IPS DF 6.9 (cell line): Measurements from ENCODE around the gene IL31.

ENCODE experiments used
- DNase-seq: peaks from one replicate; pipeline ENCODE4 v3.0.0-alpha.2; 2013; ENCODE audit warnings: low read depth, low spot score
- H3K27ac ChIP-seq: one replicate; pipeline ENCODE4 v1.5.1; 2013; ENCODE audit warnings: low read length, control low read depth
- H3K27me3 ChIP-seq: 2 replicates; pipeline ENCODE4 v1.6.1; 2013; ENCODE audit warnings: mild to moderate bottlenecking, low read length; ENCODE audit not compliant: control insufficient read depth, insufficient read depth
- H3K36me3 ChIP-seq: 2 replicates; pipeline ENCODE4 v1.6.1; 2013; ENCODE audit warnings: low read length; ENCODE audit not compliant: control insufficient read depth, insufficient read depth
- H3K4me1 ChIP-seq: 2 replicates; pipeline ENCODE4 v1.6.1; 2013; ENCODE audit warnings: low read length; ENCODE audit not compliant: control insufficient read depth, insufficient read depth
- H3K4me3 ChIP-seq: 2 replicates; pipeline ENCODE4 v1.5.1; 2013; ENCODE audit warnings: mild to moderate bottlenecking, low read length
- H3K9me3 ChIP-seq: 2 replicates; pipeline ENCODE4 v1.6.1; 2013; ENCODE audit warnings: low read length, inconsistent platforms; ENCODE audit not compliant: control insufficient read depth, insufficient read depth
- WGBS: extraction: QIAGEN DNeasy Blood & Tissue Kit; methylation state at CpG from one replicate; pipeline ENCODE4 v1.1.7; 2013; ENCODE audit warnings: mixed read lengths, missing lambda C conversion rate; ENCODE audit not compliant: insufficient read length, insufficient coverage; 5-methylcytosine and 5-hydroxymethylcytosine counted together

Gene IL31

DNA sequence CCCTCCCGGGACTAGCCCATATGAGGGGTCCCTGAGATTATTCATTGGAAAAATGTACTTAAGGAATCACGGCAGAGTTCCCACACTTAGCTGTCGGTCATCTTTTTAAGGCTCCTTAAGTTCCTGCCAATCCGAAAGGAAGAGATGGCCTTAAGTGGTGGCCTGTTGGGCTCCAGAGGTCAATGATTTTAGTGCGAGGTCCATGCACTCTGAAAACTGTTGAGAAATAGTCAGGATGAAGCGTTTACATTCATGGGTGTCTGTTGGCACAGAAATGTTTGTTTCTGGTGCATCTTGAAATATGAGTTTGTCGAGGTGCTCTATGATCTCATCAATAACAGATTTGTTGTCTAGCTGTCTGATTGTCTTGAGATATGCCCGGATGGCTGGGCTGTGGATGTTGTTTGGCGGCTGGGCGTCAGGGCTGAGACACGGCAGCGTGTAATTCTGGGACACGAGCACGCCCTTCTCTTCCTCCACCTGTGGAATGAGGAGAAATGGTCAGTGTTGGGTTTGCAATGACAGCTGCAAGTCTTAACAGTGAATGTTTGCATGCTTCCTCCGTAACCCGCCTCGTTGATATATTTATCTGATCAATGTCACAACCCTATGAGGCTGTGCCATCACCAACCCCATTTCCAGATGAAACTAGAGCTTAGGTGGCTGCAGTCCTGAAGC lies 1.6 kb downstream of the IL31 start:
- no peaks in the 10 kb centered on the region for H3K36me3 ChIP-seq
- no peak overlapping the region for H3K27ac ChIP-seq
- H3K9me3 ChIP-seq = no peaks in the 10 kb centered on the region
- no peak for DNase-seq
- no peaks in the 10 kb centered on the region for H3K4me1 ChIP-seq
- no CpG with 5 or more reads among the region's 17 CpGs for whole genome bisulfite sequencing
- no peak overlapping the region for H3K4me3 ChIP-seq
- no peaks in the 10 kb centered on the region for H3K27me3 ChIP-seq

DNA sequence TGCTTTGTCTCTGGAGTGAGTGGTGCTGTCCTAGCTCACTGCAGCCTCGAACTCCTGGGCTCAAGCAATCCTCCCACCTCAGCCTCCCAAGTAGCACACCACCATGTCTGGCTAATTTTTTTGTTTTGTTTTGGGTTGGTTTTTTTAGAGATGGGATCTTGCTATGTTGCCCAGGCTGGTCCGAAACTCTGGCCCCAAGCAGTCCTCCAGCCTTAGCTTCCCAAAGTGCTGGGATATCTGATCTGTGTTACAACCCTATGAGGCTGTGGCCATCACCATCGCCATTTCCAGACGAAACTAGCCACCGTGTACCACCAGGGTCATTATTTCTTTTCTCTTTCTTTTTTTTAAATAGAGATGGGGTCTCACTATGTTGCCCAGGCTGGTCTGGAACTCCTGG lies 2.6 kb downstream of the IL31 start:
- Histone ChIP-seq H3K36me3 (no peaks in the 10 kb centered on the region), H3K27ac (no peak overlapping the region), H3K4me1 (no peaks in the 10 kb centered on the region), H3K4me3 (no peak overlapping the region), H3K27me3 (no peaks in the 10 kb centered on the region), H3K9me3 (no peaks in the 10 kb centered on the region)
- DNase-seq = no peak
- WGBS = no CpG with 5 or more reads among the region's 5 CpGs

DNA sequence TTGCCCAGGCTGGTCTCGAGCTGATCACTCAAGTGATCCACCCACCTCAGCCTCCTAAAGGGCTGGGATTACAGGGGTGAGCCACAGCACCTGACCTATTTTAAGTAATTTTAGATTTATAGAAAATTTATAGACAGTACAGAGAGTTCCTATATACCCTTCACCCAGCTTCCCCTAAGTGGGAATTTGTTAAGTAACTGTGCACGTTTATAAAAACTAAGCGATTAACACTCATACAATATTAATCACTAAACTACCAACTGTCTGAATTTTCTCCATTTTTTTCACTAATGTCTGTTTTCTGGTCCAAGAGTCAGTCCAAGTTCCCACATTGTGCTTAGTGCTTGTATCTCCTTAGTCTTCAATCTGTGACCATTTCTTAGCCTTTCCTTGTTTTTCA lies 5.5 kb downstream of the IL31 start:
- no peaks in the 10 kb centered on the region for H3K36me3 ChIP-seq
- no peak for DNase-seq
- H3K4me1 ChIP-seq = no peaks in the 10 kb centered on the region
- no peaks in the 10 kb centered on the region for H3K9me3 ChIP-seq
- H3K27me3 ChIP-seq = no peaks in the 10 kb centered on the region
- H3K27ac ChIP-seq = no peak overlapping the region
- WGBS = 100% methylated on average over 1 of the region's 3 CpGs
- H3K4me3 ChIP-seq = no peak overlapping the region

DNA sequence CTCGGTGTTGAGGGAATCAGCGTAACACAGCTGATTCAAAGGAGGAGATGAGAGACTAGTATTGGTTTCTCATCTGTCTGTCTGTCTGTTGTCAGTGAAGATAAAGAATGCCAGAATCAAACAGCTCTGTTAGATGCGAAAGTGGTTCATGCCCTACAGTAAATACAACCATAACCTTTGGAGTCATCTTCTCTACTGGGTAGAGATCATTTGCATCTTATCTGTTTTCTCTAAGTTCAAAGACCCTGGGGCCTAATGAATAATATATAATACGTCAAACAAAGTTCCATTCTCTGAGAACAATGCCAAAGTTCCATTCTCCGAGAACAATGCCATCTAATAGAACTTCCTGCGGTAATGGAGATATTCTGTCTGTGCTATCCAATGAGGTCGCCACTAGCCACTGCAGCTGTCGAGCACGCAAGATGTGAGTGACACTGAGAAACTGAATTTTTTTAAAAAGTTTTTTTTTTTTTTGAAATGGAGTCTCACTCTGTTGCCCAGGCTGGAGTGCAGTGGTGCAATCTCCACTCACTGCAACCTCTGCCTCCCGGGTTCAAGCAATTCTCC lies 6.6 kb downstream of the IL31 start:
- Histone ChIP-seq H3K27me3 (no peaks in the 10 kb centered on the region), H3K27ac (no peak overlapping the region), H3K4me3 (no peak overlapping the region), H3K36me3 (no peaks in the 10 kb centered on the region), H3K9me3 (no peaks in the 10 kb centered on the region), H3K4me1 (no peaks in the 10 kb centered on the region)
- no CpG with 5 or more reads among the region's 10 CpGs for WGBS
- DNase-seq = no peak

DNA sequence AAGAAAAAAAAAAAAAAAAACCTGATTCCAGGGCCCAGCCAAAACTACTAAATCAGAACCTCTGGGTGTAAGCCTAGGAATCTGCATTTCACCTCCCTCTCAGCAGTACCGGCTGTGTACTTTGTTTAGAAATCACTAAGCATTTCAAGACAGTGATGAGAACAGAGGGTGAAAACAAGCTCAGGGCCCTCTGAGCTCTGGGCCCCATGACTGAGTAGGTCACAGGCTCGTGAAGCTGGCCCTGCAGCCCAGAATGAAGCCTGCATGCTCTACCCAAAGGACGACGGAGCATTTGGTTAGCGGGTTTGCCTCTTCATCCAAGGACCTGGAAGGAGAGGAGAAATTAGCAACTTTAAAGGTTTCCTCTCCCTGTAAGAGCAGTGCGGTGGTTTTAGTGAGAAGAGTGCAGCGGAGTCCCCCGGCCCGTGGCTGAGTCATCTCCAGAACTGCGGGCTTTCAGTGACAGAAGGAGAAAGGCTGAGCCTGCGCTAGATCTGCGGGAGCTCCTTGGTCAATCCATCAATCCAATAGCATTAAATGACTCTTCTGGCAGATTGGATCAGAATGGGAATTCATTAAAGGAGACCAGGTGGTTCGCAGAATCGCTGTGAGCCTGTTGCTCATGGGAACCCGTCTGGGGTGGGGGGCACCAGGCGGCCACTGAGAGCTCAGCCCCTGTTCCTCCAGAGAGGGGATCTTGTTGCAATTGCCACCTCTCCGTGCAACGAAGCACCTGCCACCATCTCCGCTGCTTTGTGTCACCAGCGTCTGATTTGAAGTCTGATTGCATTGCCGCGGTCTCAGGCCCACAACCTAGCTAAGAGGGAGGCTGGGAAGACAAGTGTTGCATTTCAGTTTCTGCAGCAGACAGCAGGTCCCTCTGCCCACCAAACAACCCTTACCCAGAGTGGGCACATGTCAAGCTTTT lies 7.3 kb downstream of the IL31 start:
- Histone ChIP-seq H3K27me3 (no peaks in the 10 kb centered on the region), H3K4me3 (no peak overlapping the region), H3K36me3 (no peaks in the 10 kb centered on the region), H3K4me1 (no peaks in the 10 kb centered on the region), H3K27ac (no peak overlapping the region), H3K9me3 (no peaks in the 10 kb centered on the region)
- no peak for DNase-seq
- no CpG with 5 or more reads among the region's 22 CpGs for WGBS

DNA sequence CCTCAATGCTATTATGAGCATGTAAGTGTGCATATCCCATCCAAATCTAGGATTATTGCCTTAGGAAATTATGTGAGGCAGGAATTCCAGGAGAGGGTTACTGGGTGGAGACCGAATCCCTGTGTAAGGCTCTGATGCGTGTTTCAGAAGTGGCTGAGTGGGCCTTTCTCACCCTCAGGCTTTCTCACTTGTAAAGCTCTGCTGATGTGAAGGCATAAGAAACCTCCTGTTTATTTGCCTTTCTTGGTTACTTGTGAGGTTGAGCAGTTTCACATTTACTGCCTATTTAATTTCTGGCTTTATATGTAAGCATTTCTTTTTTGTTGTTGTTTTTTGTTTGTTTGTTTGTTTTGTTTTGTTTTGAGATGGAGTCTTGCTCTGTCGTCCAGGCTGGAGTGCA lies 11.0 kb downstream of the IL31 start:
- Histone ChIP-seq H3K27me3 (no peaks in the 10 kb centered on the region), H3K9me3 (no peaks in the 10 kb centered on the region), H3K36me3 (no peaks in the 10 kb centered on the region), H3K4me3 (no peak overlapping the region), H3K4me1 (no peaks in the 10 kb centered on the region), H3K27ac (no peak overlapping the region)
- DNase-seq = no peak
- no CpG with 5 or more reads among the region's 3 CpGs for WGBS

DNA sequence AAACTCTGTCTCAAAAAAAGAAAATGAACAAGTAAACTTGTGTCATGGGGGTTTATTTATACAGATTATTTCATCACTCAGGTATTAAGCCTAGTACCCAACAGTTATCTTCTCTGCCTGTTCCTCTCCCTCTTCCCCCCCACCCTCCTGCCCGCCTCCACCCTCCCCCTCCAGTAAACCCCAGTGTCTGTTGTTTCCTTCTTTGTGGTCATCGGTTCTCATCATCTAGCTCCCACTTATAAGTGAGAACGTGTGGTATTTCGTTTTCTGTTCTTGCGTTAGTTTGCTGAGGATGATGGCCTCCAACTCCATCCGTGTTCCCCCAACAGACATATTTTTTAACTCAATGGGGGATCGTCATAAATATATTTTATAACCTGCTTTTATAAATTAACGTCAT lies 12.3 kb downstream of the IL31 start:
- H3K4me3 ChIP-seq = no peak overlapping the region
- DNase-seq = no peak
- WGBS = no CpG with 5 or more reads among the region's 8 CpGs
- no peak overlapping the region for H3K27ac ChIP-seq
- no peaks in the 10 kb centered on the region for H3K4me1 ChIP-seq
- H3K9me3 ChIP-seq = no peaks in the 10 kb centered on the region
- H3K36me3 ChIP-seq = no peaks in the 10 kb centered on the region
- no peaks in the 10 kb centered on the region for H3K27me3 ChIP-seq

DNA sequence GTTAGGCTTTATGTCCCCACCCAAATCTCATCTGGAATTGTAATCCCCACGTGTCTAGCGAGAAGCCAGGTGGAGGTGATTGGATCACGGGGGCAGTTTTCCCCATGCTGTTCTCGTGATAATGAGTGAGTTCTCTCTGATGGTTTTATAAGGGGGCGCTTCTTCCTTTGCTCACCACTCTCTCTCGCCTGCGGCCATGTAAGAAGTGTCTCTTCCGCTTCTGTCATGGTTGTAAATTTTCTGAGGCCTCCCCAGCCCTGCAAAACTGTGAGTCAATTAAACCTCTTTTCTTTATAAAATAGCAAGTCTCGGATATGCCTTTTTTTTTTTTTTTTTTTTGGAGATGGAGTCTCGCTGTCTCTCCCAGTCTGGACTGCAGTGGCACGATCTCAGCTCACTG lies 13.3 kb downstream of the IL31 start:
- Histone ChIP-seq H3K4me1 (no peaks in the 10 kb centered on the region), H3K36me3 (no peaks in the 10 kb centered on the region), H3K9me3 (no peaks in the 10 kb centered on the region), H3K27ac (no peak overlapping the region), H3K4me3 (no peak overlapping the region), H3K27me3 (no peaks in the 10 kb centered on the region)
- no CpG with 5 or more reads among the region's 11 CpGs for WGBS
- no peak for DNase-seq

DNA sequence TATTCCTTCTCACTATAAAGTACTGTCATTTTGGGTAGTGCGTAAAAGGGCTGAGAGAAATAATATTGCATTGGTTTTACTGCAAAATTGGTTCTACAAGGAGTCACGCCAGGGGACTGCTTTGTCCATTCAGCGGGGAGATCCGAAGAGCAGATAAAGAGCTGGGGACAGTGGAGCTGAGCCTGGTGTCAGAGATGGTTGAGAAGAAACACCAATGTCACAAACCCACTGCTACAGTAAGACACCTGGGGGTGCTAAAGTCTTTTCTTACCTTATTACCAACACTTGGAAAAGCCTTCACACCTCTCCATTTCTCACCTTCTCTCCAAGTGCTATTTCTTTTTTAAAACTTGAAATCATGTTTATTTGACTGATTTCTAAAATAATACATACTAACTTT lies 14.1 kb downstream of the IL31 start:
- H3K27me3 ChIP-seq = no peaks in the 10 kb centered on the region

DNA sequence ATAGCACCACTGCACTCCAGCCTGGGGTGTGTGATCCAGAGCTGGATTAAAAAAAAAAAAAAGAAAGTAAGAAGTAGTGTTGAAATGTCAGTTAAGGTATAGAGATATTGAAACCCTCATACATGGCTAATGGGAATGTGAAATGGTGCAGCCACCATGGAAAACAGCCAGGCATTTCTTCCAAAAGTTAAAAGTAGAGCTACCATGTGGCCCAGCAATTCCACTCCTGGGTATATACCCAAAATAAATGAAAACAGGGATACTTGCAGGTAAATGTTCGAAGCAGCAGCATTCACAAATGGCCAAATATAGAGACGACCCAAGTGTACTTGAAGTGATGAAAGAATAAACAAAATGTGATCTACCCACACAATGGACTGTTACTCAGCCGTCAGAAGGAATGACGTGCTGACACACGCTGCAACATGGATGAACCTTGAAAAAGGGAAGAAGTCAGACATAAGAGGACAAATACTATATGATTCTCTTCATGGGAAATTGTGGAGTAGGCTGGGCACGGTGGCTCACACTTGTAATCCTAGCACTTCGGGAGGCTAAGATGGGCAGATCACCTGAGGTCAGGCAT lies 15.2 kb downstream of the IL31 start:
- Histone ChIP-seq H3K9me3 (no peaks in the 10 kb centered on the region), H3K27me3 (no peaks in the 10 kb centered on the region), H3K4me3 (no peak overlapping the region), H3K4me1 (no peaks in the 10 kb centered on the region), H3K27ac (no peak overlapping the region), H3K36me3 (no peaks in the 10 kb centered on the region)
- WGBS = no CpG with 5 or more reads among the region's 7 CpGs
- no peak for DNase-seq

More for the DNA sequence above, 14.1 kb downstream of the IL31 start:
- Histone ChIP-seq H3K36me3 (no peaks in the 10 kb centered on the region), H3K9me3 (no peaks in the 10 kb centered on the region), H3K4me1 (no peaks in the 10 kb centered on the region), H3K4me3 (no peak overlapping the region), H3K27ac (no peak overlapping the region)
- WGBS = no CpG with 5 or more reads among the region's 4 CpGs
- DNase-seq = no peak
